ENCODE data around the gene VWA8.

Gene VWA8

DNA sequence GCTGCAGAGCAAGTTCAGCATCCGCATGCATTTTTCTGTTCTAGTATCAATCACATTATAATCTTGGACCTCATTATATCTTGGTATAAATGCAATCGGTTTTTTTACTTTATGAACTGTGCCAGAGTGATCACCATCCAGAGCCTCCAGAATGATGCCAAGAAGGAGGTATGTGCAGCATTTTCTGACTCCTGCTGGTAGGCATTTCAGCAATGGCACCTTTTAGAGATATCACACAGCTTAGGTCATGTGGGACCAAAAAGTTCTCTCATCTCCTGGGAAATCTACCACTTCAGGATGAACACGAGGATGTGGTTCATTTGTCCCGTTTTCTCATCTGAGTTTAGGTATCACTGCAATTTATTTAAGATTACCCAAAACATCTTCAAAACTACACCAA, 220.4 kb downstream of the VWA8 start:
- FAIRE-seq: no peak

- FAIRE-seq: no peak
Observed at GRCh38 chr13:41722684-41723535, 238.0 kb downstream of the VWA8 start.

DNA sequence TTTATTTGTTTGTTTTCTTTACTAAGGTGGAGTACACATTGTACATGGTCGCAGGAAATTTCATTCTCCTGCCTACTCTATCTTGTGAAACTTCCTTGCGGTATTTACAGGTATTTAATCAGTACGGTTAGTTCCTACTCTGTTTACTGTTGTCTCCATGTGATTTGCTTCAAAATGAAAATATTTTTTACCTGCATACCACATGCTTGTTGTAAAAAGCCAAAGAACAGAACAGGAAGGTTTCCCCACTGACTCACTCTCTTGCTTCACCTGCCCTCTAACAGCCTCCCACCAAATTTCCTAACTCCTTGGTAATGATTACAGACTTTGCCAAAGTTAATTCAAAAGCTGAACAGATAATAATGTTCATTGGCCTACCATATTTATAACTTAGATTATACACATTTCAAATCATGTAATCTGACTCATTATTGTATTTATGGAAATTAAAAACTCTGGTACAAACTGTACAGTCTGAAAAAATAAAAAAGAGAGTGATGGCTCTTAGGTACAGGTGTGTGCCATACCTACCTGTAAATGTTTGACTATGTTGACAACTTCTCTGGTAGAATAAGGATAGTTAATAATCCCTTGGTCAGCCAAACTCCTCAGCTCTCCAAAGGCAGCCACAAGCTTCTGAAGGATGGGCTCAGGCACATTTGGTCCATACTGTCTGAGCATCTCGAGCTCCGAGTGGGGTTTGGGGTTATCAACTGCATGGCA, 239.9 kb downstream of the VWA8 start:
- no peak for FAIRE-seq

DNA sequence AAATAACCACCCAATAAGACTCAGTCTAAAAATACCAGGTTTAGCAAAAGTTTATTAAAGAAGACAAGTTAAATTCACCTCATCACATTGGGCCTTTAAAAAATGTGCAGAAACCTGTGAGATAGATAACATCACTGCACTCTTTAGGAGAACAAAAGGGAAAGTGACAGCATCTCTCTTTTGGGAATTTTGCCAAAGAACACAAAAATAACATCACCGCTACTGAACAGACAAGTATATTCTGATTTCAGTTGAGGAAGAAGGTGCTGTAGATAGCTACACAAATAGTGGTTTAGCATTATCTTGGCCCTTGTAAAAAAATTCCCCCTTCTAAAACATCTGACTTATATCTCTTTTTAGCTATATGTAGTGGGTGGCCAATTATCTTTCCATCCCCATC, 244.7 kb downstream of the VWA8 start:
- no peak for FAIRE-seq

DNA sequence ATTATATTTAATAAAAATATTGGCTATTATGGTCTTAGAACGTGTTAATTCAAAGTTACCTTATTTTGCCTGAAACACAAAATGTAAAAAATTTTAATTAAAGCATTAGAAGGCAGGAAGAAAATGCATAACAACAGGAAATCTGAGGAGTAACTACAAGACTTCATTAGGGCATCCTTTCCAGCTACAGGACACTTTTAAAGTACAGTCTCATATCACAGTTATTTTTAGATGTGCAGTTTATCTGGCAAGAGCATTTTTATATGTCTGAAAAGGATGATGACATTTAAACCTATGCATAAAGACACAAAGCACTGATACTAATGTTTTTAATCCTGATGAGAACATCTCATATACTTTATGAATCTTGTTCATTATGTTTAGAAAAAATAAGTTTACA, 247.5 kb downstream of the VWA8 start:
- FAIRE-seq: no peak

GRCh38 chr13:41710771-41711170, 250.1 kb downstream of the VWA8 start:
- FAIRE-seq: no peak

GRCh38 chr13:41709511-41709910, 251.4 kb downstream of the VWA8 start:
- no peak for FAIRE-seq

DNA sequence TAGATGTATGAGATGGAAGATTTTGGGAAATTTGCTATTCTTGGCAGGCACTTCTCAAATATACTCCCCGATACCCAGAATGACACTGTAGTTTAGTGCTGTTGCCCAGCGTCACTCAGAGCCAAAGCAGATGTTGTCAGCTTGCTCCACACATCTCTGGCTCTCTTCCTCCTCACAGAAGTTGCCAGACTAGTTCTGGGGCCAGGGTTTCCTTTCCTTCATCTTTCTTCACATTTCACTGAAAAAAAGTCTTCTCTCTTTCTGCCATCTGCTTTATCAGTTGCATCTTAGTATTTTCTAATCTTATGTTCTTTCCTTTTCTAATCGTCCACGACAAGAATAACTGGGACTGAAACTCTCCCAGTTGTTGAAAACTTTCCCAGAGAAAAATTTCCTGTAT, 252.2 kb downstream of the VWA8 start:
- FAIRE-seq: no peak

- FAIRE-seq: no peak
Observed at GRCh38 chr13:41707194-41707821, 253.6 kb downstream of the VWA8 start.

GRCh38 chr13:41706152-41706551, 254.8 kb downstream of the VWA8 start:
- no peak for FAIRE-seq

- FAIRE-seq: no peak
Observed at GRCh38 chr13:41702540-41702939, 258.4 kb downstream of the VWA8 start.

DNA sequence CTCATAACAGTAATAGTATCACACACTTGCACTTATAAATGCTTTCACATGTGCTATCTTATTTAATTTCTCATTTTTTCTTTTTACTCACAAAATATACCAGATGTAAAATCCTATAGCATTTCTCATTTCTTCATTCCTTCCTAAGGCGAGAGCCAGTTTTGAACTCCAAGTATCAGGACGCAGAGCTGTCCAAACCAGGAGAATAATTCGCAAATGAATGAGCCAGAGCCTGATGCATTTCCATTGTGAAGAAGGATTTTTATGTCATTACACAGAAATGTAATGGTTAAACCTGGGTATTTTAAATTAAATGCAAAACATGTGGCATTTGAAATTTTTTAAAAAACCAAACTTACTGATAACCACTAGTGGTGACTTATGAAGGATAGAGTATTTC, 259.2 kb downstream of the VWA8 start:
- FAIRE-seq: no peak

DNA sequence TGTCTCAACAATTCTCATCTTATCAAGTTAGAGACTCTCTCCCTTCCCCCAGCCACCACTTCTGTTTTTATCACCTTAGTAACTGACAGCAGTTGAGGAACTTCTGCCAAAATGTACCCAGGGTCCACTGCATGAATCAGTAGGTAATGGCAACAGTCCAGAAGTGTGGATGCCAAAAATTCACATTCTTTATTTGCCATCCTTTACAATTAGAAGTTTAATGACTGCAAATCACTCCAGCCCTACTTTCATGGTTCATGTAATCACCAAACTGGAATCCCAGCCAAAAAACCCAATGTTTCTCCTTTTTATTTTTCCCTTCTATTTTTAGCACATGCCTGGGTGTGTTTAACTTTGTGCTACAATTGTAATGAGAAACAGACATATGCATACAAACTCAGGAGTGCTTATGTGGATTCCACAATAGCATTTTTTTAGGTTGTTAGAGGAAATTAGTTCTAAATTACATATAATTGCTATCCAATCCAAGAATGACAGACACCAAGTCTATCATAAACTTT, 260.1 kb downstream of the VWA8 start:
- peak; percentile 76 for FAIRE-seq

DNA sequence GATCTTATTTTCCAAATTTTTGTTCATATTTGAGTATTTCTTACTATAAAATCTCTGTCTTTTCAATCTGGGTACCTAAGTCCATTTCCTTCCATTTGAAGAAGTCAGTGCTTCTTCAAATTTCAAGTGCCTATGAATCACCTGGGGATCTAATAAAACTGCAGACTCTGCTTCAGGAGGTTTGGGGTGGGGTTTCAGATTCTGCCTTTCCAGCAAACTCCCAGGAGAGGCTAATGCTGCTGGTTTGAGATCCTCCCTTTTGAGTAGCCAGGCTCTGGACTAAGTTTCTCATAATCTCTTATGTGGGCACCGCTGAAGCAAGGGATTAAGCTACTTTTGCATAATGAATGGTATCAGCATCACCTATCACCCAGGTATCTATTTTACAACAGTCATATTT, 261.1 kb downstream of the VWA8 start:
- FAIRE-seq: no peak

GRCh38 chr13:41697578-41697977, 263.3 kb downstream of the VWA8 start:
- no peak for FAIRE-seq

DNA sequence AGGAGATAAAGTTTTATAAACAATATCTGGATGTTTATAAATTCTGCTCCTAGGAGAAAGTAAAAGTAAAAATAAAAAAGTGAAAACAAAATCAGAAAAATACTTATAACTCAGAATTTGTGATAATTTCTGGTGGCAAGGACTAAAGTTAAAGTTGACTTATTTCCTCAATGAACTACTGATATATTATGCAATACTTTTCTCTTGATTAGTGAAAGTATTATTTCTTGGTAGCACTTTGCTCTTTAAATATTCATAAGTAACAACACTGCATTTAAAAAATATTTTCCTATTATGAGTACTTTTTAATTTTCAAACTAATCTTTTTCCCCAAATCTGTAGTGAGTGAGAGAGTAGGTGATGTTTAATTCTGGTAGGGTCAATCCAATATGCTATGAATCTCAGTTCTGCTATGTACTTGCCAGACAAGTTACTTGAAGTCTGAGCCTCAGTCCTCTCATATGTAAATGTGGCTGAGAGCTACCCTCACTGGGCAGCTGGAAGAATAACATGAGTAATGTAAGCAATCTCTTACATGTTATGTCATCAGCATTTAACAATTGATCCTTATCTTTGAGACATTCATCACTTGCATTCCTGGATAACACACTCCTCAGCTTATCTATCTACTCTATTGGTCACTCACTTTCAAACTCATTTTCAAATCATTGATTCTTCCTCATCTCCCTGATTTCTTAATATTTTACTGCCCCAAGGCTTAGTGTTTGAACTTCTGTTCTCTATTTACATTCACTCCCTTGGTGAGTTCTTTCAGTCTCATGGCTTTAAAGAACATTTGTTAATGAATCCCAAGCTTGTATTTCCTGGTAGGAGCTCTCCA, 264.5 kb downstream of the VWA8 start:
- peak; percentile 5 for FAIRE-seq

GRCh38 chr13:41694545-41695301, 266.2 kb downstream of the VWA8 start:
- peak; percentile 99 for FAIRE-seq

GRCh38 chr13:41693434-41693833, 267.5 kb downstream of the VWA8 start:
- FAIRE-seq: peak; percentile 76

DNA sequence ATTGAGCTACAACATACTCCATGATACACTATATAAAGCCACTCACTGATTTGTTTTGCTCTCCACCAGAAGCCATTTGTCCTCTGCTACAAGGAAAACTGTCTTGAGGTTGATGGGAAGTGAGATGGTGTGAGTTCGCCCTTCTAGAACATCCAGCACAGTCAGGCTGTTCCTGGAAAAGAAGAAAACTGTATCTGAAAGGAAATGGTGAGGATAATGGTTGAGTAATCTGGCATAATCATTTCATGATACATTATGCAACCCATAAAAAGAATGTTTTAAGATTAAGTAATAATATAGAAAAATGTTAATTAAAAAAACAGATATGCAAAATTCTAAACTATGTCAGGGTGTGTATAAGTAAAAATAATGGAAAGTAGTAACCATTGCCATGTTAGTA, 269.6 kb downstream of the VWA8 start:
- no peak for FAIRE-seq

DNA sequence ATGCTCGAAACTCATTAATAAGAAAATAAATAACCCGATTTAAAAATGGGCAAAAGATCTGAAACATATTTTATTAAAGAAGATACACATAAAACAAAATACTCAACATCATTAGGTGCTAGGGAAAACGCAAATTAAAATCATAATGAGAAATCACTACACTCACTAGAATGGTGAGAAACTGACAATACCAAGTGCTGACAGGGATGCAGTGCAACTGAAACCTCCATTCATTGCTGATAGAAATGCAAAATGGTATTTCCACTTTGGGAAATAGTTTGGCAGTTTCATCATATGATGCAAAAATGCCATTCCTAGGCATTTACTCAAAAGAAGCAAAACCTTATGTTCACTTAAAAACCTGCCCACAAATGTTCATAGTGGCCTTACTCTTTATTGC, 278.1 kb downstream of the VWA8 start:
- no peak for FAIRE-seq

- FAIRE-seq: no peak
Observed at GRCh38 chr13:41682001-41682400, 278.9 kb downstream of the VWA8 start.

GRCh38 chr13:41681587-41681986, 279.3 kb downstream of the VWA8 start:
- no peak for FAIRE-seq

Measured in islet of Langerhans (tissue), 1 donor.